BLaER1 treated with 17β-estradiol and CSF1 and Interleukin-3, amounts not matched to agents 10 nM and 100 nM (cell line): ENCODE measurements around the gene SF3A1.

Source experiments
- H3K27ac ChIP-seq, 11 experiments: shearing (Covaris generic); formaldehyde crosslinking; 2 replicates each; pipeline ENCODE4 v1.8.1; 2022
- H3K27me3 ChIP-seq, 11 experiments: shearing (Covaris generic); formaldehyde crosslinking; 2 replicates each; pipeline ENCODE4 v1.8.1; 2022
- H3K36me3 ChIP-seq, 11 experiments: shearing (Covaris generic); formaldehyde crosslinking; 2 replicates each; pipeline ENCODE4 v1.8.1; 2022
- H3K4me1 ChIP-seq, 10 experiments: shearing (Covaris generic); formaldehyde crosslinking; 2 replicates each; pipeline ENCODE4 v1.8.1; 2022
- H3K4me2 ChIP-seq, 11 experiments: shearing (Covaris generic); formaldehyde crosslinking; 2 replicates each; pipeline ENCODE4 v1.8.1; 2022
- H3K4me3 ChIP-seq, 10 experiments: shearing (Covaris generic); formaldehyde crosslinking; 2 replicates each; pipeline ENCODE4 v1.8.1; 2022
- H3K9ac ChIP-seq, 11 experiments: shearing (Covaris generic); formaldehyde crosslinking; 2 replicates each; pipeline ENCODE4 v1.8.1; 2022
- H3K9me3 ChIP-seq, 11 experiments: shearing (Covaris generic); formaldehyde crosslinking; replicated peaks in 1 of 11; 2 replicates each; pipeline ENCODE4 v1.8.1; 2022
- H4K20me1 ChIP-seq, 11 experiments: shearing (Covaris generic); formaldehyde crosslinking; 2 replicates each; pipeline ENCODE4 v1.8.1; 2022
- Cebpa-rat ChIP-seq, 11 experiments: shearing (Covaris generic); IDR thresholded peaks; 2 replicates each; pipeline ENCODE4 v1.8.1; 2022

The SF3A1 gene

GRCh38 chr22:30310881-30311771 lies 45.6 kb downstream of the SF3A1 start:
- H3K4me1 ChIP-seq, result peaks cover 87 to 100% (median 100%) of the 10 kb centered on the region in 10 experiments

GRCh38 chr22:30309951-30310741 lies 46.5 kb downstream of the SF3A1 start:
- H3K4me2 ChIP-seq, result peak overlapping the region; percentile 73 to 98 (median 95)

More at GRCh38 chr22:30310881-30311771, 45.6 kb downstream of the SF3A1 start:
- peak overlapping the region; percentile 26 to 94 (median 87); a peak in 20 of 22 replicates for H3K27ac ChIP-seq
- H3K9me3 ChIP-seq, result no peaks in the 10 kb centered on the region
- peaks cover 0 to 4% (median 0%) of the 10 kb centered on the region in 11 experiments; a peak in 1 of 22 replicates for H3K36me3 ChIP-seq
- H3K27me3 ChIP-seq, result no peaks in the 10 kb centered on the region
- H3K4me2 ChIP-seq, result peak overlapping the region; percentile 73 to 98 (median 95)
- H4K20me1 ChIP-seq, result peaks cover 0 to 60% (median 0%) of the 10 kb centered on the region in 11 experiments; a peak in 4 of 22 replicates
- H3K4me3 ChIP-seq, result no peak overlapping the region
- peak overlapping the region in 9 of 11 experiments; percentile 39 to 83 (median 52); a peak in 15 of 22 replicates for H3K9ac ChIP-seq
- no peak for TF ChIP-seq Cebpa-rat (IDR thresholded peaks at IDR 0.05)

GRCh38 chr22:30308518-30309230 lies 48.0 kb downstream of the SF3A1 start:
- Histone ChIP-seq H3K36me3 (peaks cover 0 to 4% (median 0%) of the 10 kb centered on the region in 11 experiments; a peak in 2 of 22 replicates), H4K20me1 (peaks cover 0 to 36% (median 0%) of the 10 kb centered on the region in 11 experiments; a peak in 4 of 22 replicates), H3K4me3 (no peak overlapping the region), H3K4me1 (peaks cover 91 to 100% (median 100%) of the 10 kb centered on the region in 10 experiments), H3K9ac (peak overlapping the region in 7 of 11 experiments; percentile 12 to 83 (median 50); a peak in 11 of 22 replicates), H3K9me3 (no peaks in the 10 kb centered on the region), H3K27me3 (no peaks in the 10 kb centered on the region), H3K4me2 (peak overlapping the region; percentile 73 to 98 (median 95)), H3K27ac (peak overlapping the region in 9 of 11 experiments; percentile 51 to 94 (median 89); a peak in 18 of 22 replicates)
- TF ChIP-seq Cebpa-rat (IDR thresholded peaks at IDR 0.05), result no peak

More at GRCh38 chr22:30309951-30310741, 46.5 kb downstream of the SF3A1 start:
- peak in 9 of 11 experiments; percentile 9 to 87 (median 57); a peak in 12 of 22 replicates for TF ChIP-seq Cebpa-rat (IDR thresholded peaks at IDR 0.05)
- Histone ChIP-seq H3K4me1 (peaks cover 87 to 100% (median 100%) of the 10 kb centered on the region in 10 experiments), H3K9ac (peak overlapping the region in 10 of 11 experiments; percentile 19 to 83 (median 52); a peak in 18 of 22 replicates), H3K36me3 (0 out of 22 replicates have a peak, but pooled peaks cover 0 to 4% (median 0%) of the 10 kb centered on the region in 11 experiments), H3K27ac (peak overlapping the region; percentile 26 to 94 (median 87); a peak in 20 of 22 replicates), H3K4me3 (peak overlapping the region in 1 of 10 experiments; percentile 1; a peak in 1 of 20 replicates), H3K27me3 (no peaks in the 10 kb centered on the region), H3K9me3 (no peaks in the 10 kb centered on the region), H4K20me1 (peaks cover 0 to 51% (median 0%) of the 10 kb centered on the region in 11 experiments; a peak in 4 of 22 replicates)

- H3K4me1 ChIP-seq, result peaks cover 95 to 100% (median 100%) of the 10 kb centered on the region in 10 experiments
- H3K9me3 ChIP-seq, result no peaks in the 10 kb centered on the region
- peak overlapping the region in 4 of 11 experiments; percentile 12 to 83 (median 55); a peak in 5 of 22 replicates for H3K9ac ChIP-seq
- peak overlapping the region in 9 of 11 experiments; percentile 51 to 94 (median 89); a peak in 17 of 22 replicates for H3K27ac ChIP-seq
- H3K36me3 ChIP-seq, result peaks cover 0 to 6% (median 0%) of the 10 kb centered on the region in 11 experiments; a peak in 2 of 22 replicates
- H3K4me3 ChIP-seq, result no peak overlapping the region
- peak overlapping the region; percentile 73 to 98 (median 95) for H3K4me2 ChIP-seq
- TF ChIP-seq Cebpa-rat (IDR thresholded peaks at IDR 0.05), result no peak
- no peaks in the 10 kb centered on the region for H3K27me3 ChIP-seq
- peaks cover 0 to 33% (median 0%) of the 10 kb centered on the region in 11 experiments; a peak in 4 of 22 replicates for H4K20me1 ChIP-seq
Observed at GRCh38 chr22:30308093-30308492, 48.6 kb downstream of the SF3A1 start.

- peaks cover 0 to 7% (median 0%) of the 10 kb centered on the region in 11 experiments; a peak in 3 of 22 replicates for H3K36me3 ChIP-seq
- TF ChIP-seq Cebpa-rat (IDR thresholded peaks at IDR 0.05), result no peak
- H3K4me3 ChIP-seq, result peak overlapping the region in 6 of 10 experiments; percentile 9 to 58 (median 44); a peak in 5 of 20 replicates
- H3K27ac ChIP-seq, result peak overlapping the region; percentile 73 to 94 (median 87); a peak in 21 of 22 replicates
- H3K4me1 ChIP-seq, result peaks cover 98 to 100% (median 100%) of the 10 kb centered on the region in 10 experiments
- H4K20me1 ChIP-seq, result peaks cover 0 to 24% (median 0%) of the 10 kb centered on the region in 11 experiments; a peak in 4 of 22 replicates
- no peaks in the 10 kb centered on the region for H3K27me3 ChIP-seq
- H3K9ac ChIP-seq, result peak overlapping the region; percentile 49 to 83 (median 78); a peak in 20 of 22 replicates
- H3K9me3 ChIP-seq, result no peaks in the 10 kb centered on the region
- H3K4me2 ChIP-seq, result peak overlapping the region; percentile 86 to 98 (median 95)
Observed at GRCh38 chr22:30307041-30307574, 49.6 kb downstream of the SF3A1 start.

- Histone ChIP-seq H4K20me1 (peaks cover 0 to 19% (median 0%) of the 10 kb centered on the region in 11 experiments; a peak in 4 of 22 replicates), H3K4me2 (peak overlapping the region; percentile 86 to 98 (median 95)), H3K4me1 (peaks cover 100% of the 10 kb centered on the region in 10 experiments), H3K27ac (peak overlapping the region; percentile 73 to 94 (median 87); a peak in 21 of 22 replicates), H3K36me3 (peaks cover 0 to 7% (median 0%) of the 10 kb centered on the region in 11 experiments; a peak in 4 of 22 replicates), H3K9me3 (no peaks in the 10 kb centered on the region), H3K9ac (peak overlapping the region; percentile 49 to 83 (median 78); a peak in 20 of 22 replicates), H3K27me3 (no peaks in the 10 kb centered on the region), H3K4me3 (peak overlapping the region in 8 of 10 experiments; percentile 9 to 58 (median 48); a peak in 11 of 20 replicates)
- no peak for TF ChIP-seq Cebpa-rat (IDR thresholded peaks at IDR 0.05)
Observed at GRCh38 chr22:30306627-30307011, 50.1 kb downstream of the SF3A1 start.
